Tongue (tissue), 2 donors: ENCODE results near the gene FOXF1. TPM values are rescaled to one million over a fixed set of nuclear protein-coding genes. Genes with fewer than 3 reads are reported as not detected.

Experiments
- DNase-seq: peaks from one replicate; pipeline ENCODE4 v3.0.0-alpha.2; 2015
- total RNA-seq: library from RNA; depleted of rRNA; stranded (reverse); fragments of >200 nt; gene quantifications from one replicate; pipeline ENCODE4 v1.2.3, GENCODE V29; 2014

The FOXF1 gene
- total RNA-seq, 1 donor from 2014 or later = 3.6 TPM

GRCh38 chr16:86492961-86493629 is 17.2 kb upstream of the FOXF1 start:
- no peak for DNase-seq

GRCh38 chr16:86494039-86494564 is 16.2 kb upstream of the FOXF1 start:
- DNase-seq = no peak

GRCh38 chr16:86494565-86495356 is 15.6 kb upstream of the FOXF1 start:
- DNase-seq = no peak

GRCh38 chr16:86495357-86495701 is 15.0 kb upstream of the FOXF1 start:
- DNase-seq = no peak

- no peak for DNase-seq
These were observed 14.5 kb upstream of the FOXF1 start for GRCh38 chr16:86495756-86496261.

- no peak for DNase-seq
These were observed 13.9 kb upstream of the FOXF1 start for GRCh38 chr16:86496262-86496928.

GRCh38 chr16:86496929-86497461 is 13.3 kb upstream of the FOXF1 start:
- no peak for DNase-seq

GRCh38 chr16:86497551-86498021 is 12.7 kb upstream of the FOXF1 start:
- DNase-seq = no peak

- no peak for DNase-seq
These were observed 12.1 kb upstream of the FOXF1 start for GRCh38 chr16:86498155-86498670.

GRCh38 chr16:86498671-86499439 is 11.5 kb upstream of the FOXF1 start:
- no peak for DNase-seq

GRCh38 chr16:86499440-86499786 is 10.9 kb upstream of the FOXF1 start:
- no peak for DNase-seq

- DNase-seq = no peak
These were observed 10.2 kb upstream of the FOXF1 start for GRCh38 chr16:86499889-86500707.

GRCh38 chr16:86500708-86501510 is 9.4 kb upstream of the FOXF1 start:
- no peak for DNase-seq

GRCh38 chr16:86501989-86502855 is 8.1 kb upstream of the FOXF1 start:
- no peak for DNase-seq

- peak; percentile 51 for DNase-seq
These were observed 7.2 kb upstream of the FOXF1 start for GRCh38 chr16:86502856-86503748.

- no peak for DNase-seq
These were observed 6.5 kb upstream of the FOXF1 start for GRCh38 chr16:86503830-86504229.

- DNase-seq = no peak
These were observed 5.8 kb upstream of the FOXF1 start for GRCh38 chr16:86504315-86505184.
